PC-3 (cell line): Measurements from ENCODE around the gene NDRG4. TPM values are rescaled to one million over a fixed set of nuclear protein-coding genes. Genes with fewer than 3 reads are reported as not detected.

ENCODE experiments used
- ATAC-seq: fragments of 200-7000 bp; cut with Tn5 transposase; 2 replicates; pipeline ENCODE4 v1.9.1; 2020; ENCODE audit warnings: mild to moderate bottlenecking, moderate library complexity
- BruUV-seq: library from RNA; stranded (reverse); fragments of 400-500 nt; replicated peaks from 2 replicates; lab custom pipeline; 2021; lab: Mats Ljungman, UMichigan
- CTCF ChIA-PET: fragments of 300-600 bp; sonication (Branson Sonifier 250); formaldehyde crosslinking; loops from one replicate; lab custom pipeline; 2022; ENCODE audit warnings: antibody characterized with exemption; lab: Charles Lee
- POLR2A ChIA-PET: fragments of 300-600 bp; sonication (Branson Sonifier 250); formaldehyde crosslinking; loops from one replicate; lab custom pipeline; 2022; ENCODE audit warnings: antibody characterized with exemption; ENCODE audit not compliant: unreplicated experiment; lab: Charles Lee
- DNase-seq: peaks from one replicate; pipeline ENCODE4 v3.0.0-alpha.2; 2015
- H2AFZ ChIP-seq: fragments of 300-600 bp; sonication (generic); 2 replicates; pipeline ENCODE4 v1.6.0; 2016; ENCODE audit warnings: antibody characterized with exemption, low read length
- H3F3A ChIP-seq: fragments of 300-600 bp; sonication (generic); one replicate; pipeline ENCODE4 v1.6.0; 2017; ENCODE audit warnings: antibody characterized with exemption, low read length, control low read depth, mild to moderate bottlenecking; ENCODE audit not compliant: unreplicated experiment
- H3K27ac ChIP-seq: fragments of 300-600 bp; sonication (generic); 2 replicates; pipeline ENCODE4 v1.5.1; 2016; ENCODE audit warnings: mild to moderate bottlenecking, low read length
- H3K27me3 ChIP-seq: fragments of 300-600 bp; sonication (generic); 2 replicates; pipeline ENCODE4 v1.6.1; 2016; ENCODE audit warnings: low read length, mixed read lengths
- H3K36me3 ChIP-seq: fragments of 300-600 bp; sonication (generic); 2 replicates; pipeline ENCODE4 v1.6.1; 2016; ENCODE audit warnings: low read depth, mixed run types, low read length, mixed read lengths
- H3K4me1 ChIP-seq: fragments of 300-600 bp; sonication (generic); 2 replicates; pipeline ENCODE4 v1.5.1; 2016; ENCODE audit warnings: low read length; ENCODE audit not compliant: insufficient read depth
- H3K4me2 ChIP-seq: fragments of 300-600 bp; sonication (generic); 2 replicates; pipeline ENCODE4 v1.6.0; 2016; ENCODE audit warnings: low read length
- H3K4me3 ChIP-seq: fragments of 300-600 bp; sonication (generic); 2 replicates; pipeline ENCODE4 v1.5.1; 2016; ENCODE audit warnings: mild to moderate bottlenecking, low read length, mixed read lengths
- H3K79me2 ChIP-seq: fragments of 300-600 bp; sonication (generic); 2 replicates; pipeline ENCODE4 v1.6.1; 2017; ENCODE audit warnings: low read length, mixed read lengths
- H3K9ac ChIP-seq: fragments of 300-600 bp; sonication (generic); 2 replicates; pipeline ENCODE4 v1.6.0; 2016; ENCODE audit warnings: mild to moderate bottlenecking, low read length
- H3K9me2 ChIP-seq: fragments of 300-600 bp; sonication (generic); replicated peaks from 2 replicates; pipeline ENCODE4 v1.6.1; 2016; ENCODE audit warnings: mixed run types, low read length, mixed read lengths
- H3K9me3 ChIP-seq: fragments of 300-600 bp; sonication (generic); 2 replicates; pipeline ENCODE4 v1.6.1; 2016; ENCODE audit warnings: low read length, mixed read lengths
- H4K20me1 ChIP-seq: fragments of 300-600 bp; sonication (generic); 2 replicates; pipeline ENCODE4 v1.6.1; 2016; ENCODE audit warnings: low read length, mixed read lengths
- EZH2 ChIP-seq: fragments of 300-600 bp; sonication (generic); IDR thresholded peaks from one replicate; pipeline ENCODE4 v1.6.1; 2017; ENCODE audit warnings: antibody characterized with exemption, mild to moderate bottlenecking, low read length; ENCODE audit not compliant: unreplicated experiment
- EZH2phosphoT487 ChIP-seq: fragments of 300-600 bp; sonication (generic); IDR thresholded peaks from 2 replicates; pipeline ENCODE4 v1.6.1; 2018; ENCODE audit warnings: mild to moderate bottlenecking, antibody characterized with exemption, low read length, borderline replicate concordance
- intact Hi-C: fragments of 100-400 bp; cut with micrococcal nuclease; formaldehyde crosslinking; loops from 2 replicates; pipeline ENCODE4 v1.9.0; 2023
- total RNA-seq: library from RNA; depleted of rRNA; stranded (reverse); fragments of >200 nt; gene quantifications from 2 replicates; pipeline ENCODE4 v1.2.3, GENCODE V29; 2014
- TF ChIP-seq, protein P1 (sequence below): fragments of 300-600 bp; sonication (generic); conservative IDR thresholded peaks from 2 replicates; pipeline ENCODE4 v1.5.1; 2017; ENCODE audit warnings: antibody characterized with exemption, low read depth, mild to moderate bottlenecking, low read length

NDRG4 gene
- total RNA-seq, 1 experiment from 2014 or later, result 26.6 TPM

DNA sequence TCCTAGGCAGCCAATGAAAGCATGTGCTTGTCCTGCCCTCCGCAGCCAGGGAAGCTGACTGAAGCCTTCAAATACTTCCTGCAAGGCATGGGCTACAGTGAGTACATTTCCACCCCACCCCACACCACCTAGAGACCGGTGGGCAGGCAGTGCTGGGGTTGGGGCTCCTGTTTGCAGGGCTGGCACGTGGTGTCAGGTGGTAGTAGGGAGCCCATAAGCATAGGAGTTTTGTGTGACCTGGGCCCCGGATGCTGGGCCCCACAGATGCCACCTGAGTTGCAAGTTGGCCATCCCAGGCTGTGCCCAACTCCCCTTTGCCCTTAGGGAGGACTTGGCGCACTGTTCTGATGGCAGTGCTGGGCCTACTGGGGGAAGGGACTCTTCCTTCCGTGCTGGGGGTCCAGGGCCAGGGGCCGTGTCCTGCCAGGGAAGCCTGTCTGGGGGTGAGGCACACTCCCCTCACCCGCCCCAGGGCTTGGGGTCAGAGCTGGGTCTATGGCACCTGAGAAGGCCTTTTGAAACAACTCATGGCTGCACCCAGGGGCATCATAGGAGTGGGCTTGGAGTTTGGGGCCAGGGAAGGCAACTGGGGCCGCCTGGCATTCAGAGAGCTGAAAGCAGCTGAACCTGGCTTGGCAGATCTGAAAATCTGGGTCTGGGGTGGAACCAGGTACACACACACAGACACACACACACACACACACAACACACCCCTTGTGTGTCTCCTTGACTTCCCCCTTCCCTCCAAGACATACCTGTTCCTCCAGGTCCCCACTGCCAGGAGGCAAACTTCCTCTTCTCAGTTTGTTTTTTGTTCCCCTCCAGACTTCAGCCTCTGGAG lies 9.5 kb downstream of the NDRG4 start:
- no peak for DNase-seq
- H2AFZ ChIP-seq, result no peak overlapping the region
- no peaks in the 10 kb centered on the region for H3K9me2 ChIP-seq
- TF ChIP-seq EZH2 (no peak), EZH2phosphoT487 (no peak)
- TF ChIP-seq, protein P1, sequence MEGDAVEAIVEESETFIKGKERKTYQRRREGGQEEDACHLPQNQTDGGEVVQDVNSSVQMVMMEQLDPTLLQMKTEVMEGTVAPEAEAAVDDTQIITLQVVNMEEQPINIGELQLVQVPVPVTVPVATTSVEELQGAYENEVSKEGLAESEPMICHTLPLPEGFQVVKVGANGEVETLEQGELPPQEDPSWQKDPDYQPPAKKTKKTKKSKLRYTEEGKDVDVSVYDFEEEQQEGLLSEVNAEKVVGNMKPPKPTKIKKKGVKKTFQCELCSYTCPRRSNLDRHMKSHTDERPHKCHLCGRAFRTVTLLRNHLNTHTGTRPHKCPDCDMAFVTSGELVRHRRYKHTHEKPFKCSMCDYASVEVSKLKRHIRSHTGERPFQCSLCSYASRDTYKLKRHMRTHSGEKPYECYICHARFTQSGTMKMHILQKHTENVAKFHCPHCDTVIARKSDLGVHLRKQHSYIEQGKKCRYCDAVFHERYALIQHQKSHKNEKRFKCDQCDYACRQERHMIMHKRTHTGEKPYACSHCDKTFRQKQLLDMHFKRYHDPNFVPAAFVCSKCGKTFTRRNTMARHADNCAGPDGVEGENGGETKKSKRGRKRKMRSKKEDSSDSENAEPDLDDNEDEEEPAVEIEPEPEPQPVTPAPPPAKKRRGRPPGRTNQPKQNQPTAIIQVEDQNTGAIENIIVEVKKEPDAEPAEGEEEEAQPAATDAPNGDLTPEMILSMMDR, result no peak
- no peak overlapping the region for H3K4me3 ChIP-seq
- POLR2A ChIA-PET, result no interaction called here
- no peaks in the 10 kb centered on the region for H3F3A ChIP-seq
- no peak overlapping the region for H3K27ac ChIP-seq
- ATAC-seq, result no peak
- CTCF ChIA-PET, result no interaction called here
- intact Hi-C loops, result loop anchor here (10.0 kb wide), 1 partner anchor 125 kb away; no protein-coding TSS in a partner anchor
- BruUV-seq, result no TSS peak
- H3K79me2 ChIP-seq, result peaks cover 13% of the 10 kb centered on the region
- no peaks in the 10 kb centered on the region for H3K27me3 ChIP-seq
- no peak overlapping the region for H3K4me2 ChIP-seq
- no peaks in the 10 kb centered on the region for H4K20me1 ChIP-seq
- H3K36me3 ChIP-seq, result no peaks in the 10 kb centered on the region
- no peaks in the 10 kb centered on the region for H3K9me3 ChIP-seq
- no peak overlapping the region for H3K9ac ChIP-seq
- H3K4me1 ChIP-seq, result no peaks in the 10 kb centered on the region

DNA sequence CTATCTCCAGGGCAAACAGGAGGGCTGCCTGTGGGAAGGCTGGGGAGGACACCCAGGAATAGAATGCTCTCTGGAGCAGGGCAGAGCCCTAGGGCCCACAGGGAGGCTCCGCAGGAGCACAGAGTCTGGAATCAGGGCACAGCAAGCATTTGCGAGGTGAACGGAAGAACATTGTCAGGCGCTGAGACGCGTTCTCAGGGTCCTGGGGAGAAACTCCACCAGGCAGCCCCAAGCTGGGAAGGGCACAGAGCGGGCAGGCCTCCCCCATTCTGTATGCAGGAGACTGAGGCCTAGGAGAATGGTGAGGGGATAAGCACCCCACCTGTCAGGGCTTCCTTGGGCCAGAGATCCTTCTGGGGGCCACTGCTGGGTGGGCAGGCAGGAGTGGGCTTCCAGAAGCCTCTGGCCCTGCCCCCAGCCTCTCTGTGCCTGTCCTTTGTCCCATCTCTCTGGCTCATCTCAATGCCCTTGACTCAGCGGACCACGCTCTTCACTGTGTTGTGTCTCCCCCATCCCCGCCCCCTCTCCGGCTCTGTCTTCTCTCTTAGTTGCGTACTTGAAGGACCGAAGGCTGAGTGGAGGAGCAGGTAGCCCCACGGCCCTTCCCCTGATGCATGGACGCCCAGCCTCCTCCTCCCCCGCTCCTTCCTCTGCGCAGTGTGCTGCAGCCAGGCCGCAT lies 10.3 kb downstream of the NDRG4 start:
- no peak overlapping the region for H2AFZ ChIP-seq
- BruUV-seq, result no TSS peak
- intact Hi-C loops, result loop anchor here (10.0 kb wide), 1 partner anchor 125 kb away; no protein-coding TSS in a partner anchor
- TF ChIP-seq EZH2phosphoT487, result no peak
- TF ChIP-seq, protein P1, result no peak
- no peak for TF ChIP-seq EZH2
- DNase-seq, result no peak
- H3K4me1 ChIP-seq, result no peaks in the 10 kb centered on the region
- ChIA-PET CTCF (no interaction called here), POLR2A (no interaction called here)
- peaks cover 20% of the 10 kb centered on the region for H3K79me2 ChIP-seq
- H3K9ac ChIP-seq, result no peak overlapping the region
- H3K4me3 ChIP-seq, result no peak overlapping the region
- no peaks in the 10 kb centered on the region for H3F3A ChIP-seq
- ATAC-seq, result no peak
- no peak overlapping the region for H3K27ac ChIP-seq
- no peaks in the 10 kb centered on the region for H3K36me3 ChIP-seq
- no peaks in the 10 kb centered on the region for H3K9me2 ChIP-seq
- H4K20me1 ChIP-seq, result no peaks in the 10 kb centered on the region
- no peak overlapping the region for H3K4me2 ChIP-seq
- H3K27me3 ChIP-seq, result no peaks in the 10 kb centered on the region
- H3K9me3 ChIP-seq, result no peaks in the 10 kb centered on the region
